Peyer's patch (tissue), 4 donors: ENCODE data around the gene PLEKHA6.

Source experiments
- CTCF ChIP-seq, 6 experiments: fragments of 450-650 bp in 4 of 6; fragments of 200-600 bp in 2 of 6; sonication (generic) in 1 of 6; IDR thresholded peaks; one replicate each; pipeline ENCODE4 v1.5.1; 2017 to 2019; ENCODE audit warnings: antibody characterized with exemption in 6 of 6, mild to moderate bottlenecking in 3 of 6, moderate library complexity in 1 of 6
- POLR2A ChIP-seq, 2 donors: fragments of 450-650 bp; IDR thresholded peaks; one replicate each; pipeline ENCODE4 v1.5.1; 2017; ENCODE audit warnings: antibody characterized with exemption in 2 of 2, mild to moderate bottlenecking in 2 of 2, moderate library complexity in 2 of 2

GRCh38 chr1:204204944-204205343 is 154.8 kb downstream of the PLEKHA6 start:
- no peak for TF ChIP-seq CTCF (IDR thresholded peaks at IDR 0.05)
- TF ChIP-seq POLR2A (IDR thresholded peaks at IDR 0.05), result no peak
